Stimulated activated CD4-positive, alpha-beta T cell treated with anti-CD3 and anti-CD28 coated beads, Interleukin-12 subunit alpha, Interleukin-12 subunit beta, amount 100 ng/mL, for 48 hours (primary cell): ENCODE measurements around the gene ATP6V1B1.
A peak's percentile ranks its signal among the peaks of the same experiment; 100 is the strongest.

ENCODE experiments used
- DNase-seq, 3 donors: peaks; one replicate each; pipeline ENCODE4 v3.0.0-alpha.2; 2020; ENCODE audit warnings: low read depth in 2 of 3, low spot score in 1 of 3

The ATP6V1B1 gene

DNA sequence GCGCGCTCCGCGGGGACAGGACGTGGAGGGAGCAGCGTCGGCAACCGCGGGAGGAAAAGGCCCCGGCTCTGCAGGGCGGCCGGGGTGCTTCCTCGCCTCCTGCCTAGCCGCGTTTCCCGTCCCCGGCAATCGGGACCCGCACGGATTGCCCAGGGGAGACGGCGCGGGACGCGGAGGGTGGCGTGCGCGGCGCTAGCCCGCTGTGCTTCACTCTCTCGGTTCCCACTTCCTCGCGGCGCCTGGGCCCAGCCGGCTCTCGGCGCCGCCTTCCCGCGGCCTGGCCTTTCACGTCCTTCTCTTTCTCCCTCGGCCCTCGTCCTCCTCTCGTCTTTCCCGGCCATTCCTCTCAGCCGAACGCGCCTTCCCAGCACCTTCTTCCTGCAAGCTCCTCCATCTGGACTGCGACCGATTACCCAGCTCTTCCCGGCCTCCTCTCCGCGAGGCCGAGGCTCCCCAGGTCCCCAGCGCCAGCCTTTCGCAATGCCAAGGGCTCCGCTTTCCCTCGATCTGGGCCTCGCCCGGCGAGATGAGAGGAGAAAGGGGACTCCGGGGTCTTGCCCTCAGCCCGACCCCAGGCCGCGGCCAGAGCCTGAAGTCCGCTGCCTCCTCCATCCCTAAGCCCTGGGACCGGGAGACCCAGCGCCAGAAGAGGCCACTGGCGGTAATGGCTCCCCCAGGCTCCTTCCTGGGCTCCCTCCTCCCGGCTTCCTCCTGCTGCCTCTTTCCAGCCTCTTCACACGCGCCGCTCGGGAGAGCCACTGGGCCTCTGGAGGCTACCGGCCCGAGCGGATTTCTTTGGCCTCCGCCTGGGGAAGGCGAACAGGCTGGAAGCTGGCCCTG is 34.3 kb upstream of the ATP6V1B1 start:
- no peak for DNase-seq

GRCh38 chr2:70902067-70902442 is 33.6 kb upstream of the ATP6V1B1 start:
- no peak for DNase-seq

DNA sequence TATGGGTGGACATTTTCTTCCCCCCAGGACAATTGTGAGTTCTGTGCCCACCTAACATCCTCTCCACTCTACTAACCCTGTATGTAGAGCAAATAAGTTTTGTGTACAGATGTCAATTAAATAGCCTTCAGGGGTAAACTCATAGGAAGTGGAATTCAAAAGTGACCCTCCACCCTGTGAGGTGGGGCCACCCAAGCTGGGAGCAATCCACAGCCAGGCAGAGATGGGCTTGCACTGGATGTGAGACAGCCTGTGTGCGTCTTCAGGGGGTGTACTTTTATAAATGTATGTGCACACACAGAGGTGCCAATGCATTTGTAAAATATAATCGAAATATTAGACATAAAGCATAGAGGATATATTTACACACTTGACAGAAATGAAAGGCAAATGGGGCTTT is 33.1 kb upstream of the ATP6V1B1 start:
- no peak for DNase-seq

DNA sequence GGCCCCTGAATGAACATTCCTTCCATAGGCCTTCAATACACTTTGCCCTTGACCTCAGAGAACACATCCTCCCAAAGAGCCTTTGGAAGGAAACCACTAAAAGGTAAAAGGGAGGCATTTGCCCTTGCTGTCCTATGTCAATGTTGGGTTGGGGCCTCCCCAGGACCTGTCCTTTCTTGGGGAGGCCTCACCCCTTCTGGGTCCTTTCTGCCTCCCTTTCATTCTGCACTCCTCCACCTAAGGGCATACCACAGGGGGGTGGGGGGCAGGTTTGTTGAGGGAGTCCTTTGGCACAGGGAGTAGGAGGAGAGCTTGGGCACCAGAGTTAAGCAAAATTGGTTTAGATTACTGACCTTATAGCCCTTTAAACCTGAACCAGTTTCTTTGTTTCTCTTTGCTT is 32.5 kb upstream of the ATP6V1B1 start:
- no peak for DNase-seq

GRCh38 chr2:70903641-70904340 is 31.9 kb upstream of the ATP6V1B1 start:
- DNase-seq: no peak

- no peak for DNase-seq
Observed at GRCh38 chr2:70904371-70905216, 31.1 kb upstream of the ATP6V1B1 start.

DNA sequence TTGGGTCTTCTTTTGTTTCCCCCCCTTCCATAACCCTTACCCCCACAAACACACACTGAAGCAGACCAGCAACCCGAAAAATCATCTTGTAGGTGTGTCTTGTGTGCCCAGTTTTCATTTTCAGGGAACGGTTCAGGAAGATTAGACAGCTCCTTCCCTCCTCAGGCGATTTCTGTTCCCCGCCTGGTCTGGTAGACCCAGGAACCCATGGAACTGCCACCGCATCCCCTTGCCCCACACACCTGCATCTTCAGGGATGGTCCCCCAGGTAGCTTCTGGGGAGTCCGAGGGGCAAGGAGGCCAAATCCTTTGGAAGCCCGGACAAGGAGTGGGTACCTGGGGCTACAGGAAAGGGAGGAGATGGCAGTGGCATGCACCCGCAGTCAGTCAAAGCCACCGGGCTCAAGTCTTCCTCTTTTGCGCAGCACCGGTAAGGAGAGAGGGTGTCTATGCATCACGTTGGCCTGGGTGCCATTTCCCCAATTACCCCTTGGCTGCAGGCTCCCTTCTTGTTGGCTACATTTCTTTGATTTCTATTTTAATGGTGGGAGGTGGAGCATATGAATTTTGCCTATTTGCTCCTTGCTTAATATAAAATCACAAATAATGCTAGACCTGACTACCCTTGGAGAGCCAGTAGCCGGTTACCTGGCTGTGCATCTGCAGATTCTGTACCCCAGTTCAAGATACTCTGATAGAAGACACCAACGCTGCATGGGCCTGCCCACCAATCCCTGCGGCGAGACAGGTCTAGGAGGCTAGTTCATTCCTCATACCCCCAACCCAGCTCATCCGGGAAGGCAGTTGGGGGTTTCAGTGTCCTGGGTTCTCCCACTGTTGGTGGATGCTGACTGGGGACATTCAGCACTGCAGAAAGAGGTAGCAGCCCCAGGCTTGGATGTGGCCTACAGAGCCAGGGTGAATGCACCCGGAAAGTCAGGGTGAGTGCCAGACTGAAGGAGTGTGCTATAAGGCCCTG is 30.0 kb upstream of the ATP6V1B1 start:
- no peak for DNase-seq

DNA sequence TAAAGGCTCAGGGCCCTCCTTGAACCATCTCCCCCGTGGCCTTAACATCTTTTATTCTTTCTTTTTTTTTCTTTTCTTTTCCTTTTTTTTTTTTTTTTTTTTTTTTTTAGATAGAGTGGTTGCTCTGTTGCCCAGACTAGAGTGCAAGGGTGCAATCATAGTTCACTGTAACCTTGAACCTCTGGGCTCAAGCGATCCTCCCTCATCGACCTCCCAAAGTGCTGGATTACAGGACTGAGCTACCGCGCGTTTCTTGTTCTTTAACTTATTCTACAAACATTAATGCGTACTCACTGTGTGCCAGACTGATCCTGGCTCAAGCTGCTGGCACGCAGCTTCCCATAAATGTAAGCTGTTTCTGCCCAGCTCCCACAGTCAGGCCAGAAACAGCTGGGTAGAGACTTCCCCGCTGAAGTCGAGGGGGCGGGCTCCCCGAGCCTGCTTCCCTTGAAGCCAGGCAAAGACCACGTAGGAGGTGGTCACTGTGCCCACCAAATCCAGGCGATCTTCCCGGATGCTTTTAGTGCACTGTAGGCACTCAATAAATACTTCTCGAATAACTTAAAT is 29.2 kb upstream of the ATP6V1B1 start:
- DNase-seq: no peak

GRCh38 chr2:70907130-70908057 is 28.3 kb upstream of the ATP6V1B1 start:
- no peak for DNase-seq

GRCh38 chr2:70916291-70916690 is 19.4 kb upstream of the ATP6V1B1 start:
- no peak for DNase-seq

- DNase-seq: no peak
Observed at GRCh38 chr2:70918016-70918415, 17.7 kb upstream of the ATP6V1B1 start.

DNA sequence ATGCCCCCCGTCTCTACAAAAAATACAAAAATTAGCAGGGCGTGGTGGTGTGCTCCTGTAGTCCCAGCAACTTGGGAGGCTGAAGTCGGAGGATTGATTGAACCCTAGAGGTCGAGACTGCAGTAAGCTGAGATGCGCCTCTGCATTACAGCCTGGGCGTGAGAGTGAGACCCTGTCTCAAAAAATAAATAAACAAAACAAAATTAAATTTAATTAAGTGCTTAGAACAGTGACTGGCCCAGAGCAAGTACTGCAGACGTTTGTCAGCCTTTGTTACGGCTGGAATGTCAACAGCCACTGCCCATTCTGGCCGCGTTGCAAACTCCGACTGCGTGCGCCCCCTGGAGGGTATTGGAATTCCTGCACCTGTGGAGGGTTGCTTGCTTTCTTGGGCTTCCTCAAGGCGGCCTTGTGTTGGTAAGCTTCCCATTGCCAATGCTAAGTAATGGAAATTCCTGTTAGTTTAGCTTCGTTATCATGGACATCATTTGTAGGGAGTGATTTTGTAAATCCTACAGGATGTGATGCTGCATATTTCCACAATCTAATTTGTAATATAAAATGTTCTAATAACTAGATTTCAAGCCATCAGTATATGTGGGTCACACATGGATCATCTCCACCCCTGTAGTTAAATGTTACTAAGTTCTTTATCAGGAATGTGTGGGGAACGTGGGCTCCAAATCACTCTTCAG is 15.9 kb upstream of the ATP6V1B1 start:
- DNase-seq: peak; percentile 60 to 87 (median 65)

GRCh38 chr2:70920367-70920715 is 15.4 kb upstream of the ATP6V1B1 start:
- DNase-seq: no peak

GRCh38 chr2:70921031-70921430 is 14.7 kb upstream of the ATP6V1B1 start:
- no peak for DNase-seq

DNA sequence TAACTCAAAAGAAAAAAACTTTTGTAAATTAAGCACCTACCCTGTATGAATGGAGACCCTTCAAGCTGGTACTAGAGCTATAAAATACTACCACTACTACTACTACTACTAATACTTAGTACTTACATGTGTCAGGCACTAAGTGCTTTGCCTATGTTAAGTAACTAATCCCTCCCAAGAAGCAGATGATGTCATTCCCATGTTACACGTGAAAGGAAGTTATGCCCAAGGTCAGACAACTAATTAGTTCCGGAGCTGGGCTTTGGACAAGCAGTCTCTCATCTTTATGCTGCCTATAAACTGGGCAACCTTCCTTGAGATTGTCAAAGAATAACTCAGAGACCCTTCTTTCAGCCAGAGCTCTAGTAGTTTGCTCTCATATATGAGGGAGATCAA is 13.9 kb upstream of the ATP6V1B1 start:
- no peak for DNase-seq

DNA sequence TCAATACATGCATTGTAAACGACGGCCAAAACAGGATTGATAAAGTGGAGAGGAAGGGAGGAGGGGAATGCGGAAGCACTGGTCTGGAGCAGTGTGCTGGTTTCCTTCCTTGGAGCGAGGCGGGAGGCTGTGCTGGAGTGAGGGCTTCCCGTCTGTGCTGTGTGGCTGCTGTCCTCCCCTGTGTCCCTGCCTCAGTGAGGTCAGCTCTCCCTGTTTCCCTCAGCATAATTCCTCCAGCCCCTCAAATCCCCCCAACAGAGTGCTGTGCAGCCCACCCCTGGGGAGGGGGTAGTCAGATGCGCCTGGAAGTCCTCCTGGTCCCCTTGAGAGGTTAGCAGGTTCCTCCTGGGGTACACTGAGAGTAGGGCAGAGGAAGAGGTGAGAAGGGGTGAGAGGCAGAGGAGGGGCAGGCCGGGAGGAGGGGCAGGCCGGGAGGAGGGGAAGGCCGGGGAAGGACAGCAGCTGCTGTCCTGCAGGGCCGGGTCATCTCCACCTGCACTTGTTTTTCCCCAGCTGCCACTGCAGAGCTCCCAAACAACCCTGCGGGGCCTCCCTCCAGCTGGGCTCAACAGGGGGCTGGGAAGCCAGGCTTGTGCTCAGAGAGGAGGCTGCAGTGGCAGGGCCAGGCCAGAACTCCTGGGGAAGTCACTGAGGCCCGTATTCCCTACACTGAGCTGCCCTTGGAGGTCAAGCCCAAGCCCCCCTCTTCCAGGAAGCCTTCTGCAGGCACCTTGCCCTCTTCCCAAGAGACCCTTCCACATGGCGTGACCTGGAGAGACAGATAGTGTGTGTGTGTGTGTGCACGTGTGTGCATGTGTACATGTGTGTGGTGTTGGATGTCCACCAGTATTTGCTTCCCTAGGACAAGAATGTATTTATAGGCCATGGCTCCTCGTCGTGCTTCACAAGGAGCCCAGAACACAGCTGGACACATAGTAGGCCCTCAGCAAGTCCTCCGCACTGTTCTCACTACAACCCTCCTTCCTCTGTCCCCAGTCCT is 13.2 kb upstream of the ATP6V1B1 start:
- no peak for DNase-seq

GRCh38 chr2:70923378-70924015 is 12.2 kb upstream of the ATP6V1B1 start:
- no peak for DNase-seq
